Adrenal gland (tissue), 12 donors: ENCODE measurements around the gene PFKFB4. TPM values are rescaled to one million over a fixed set of nuclear protein-coding genes. Genes with fewer than 3 reads are reported as not detected.

Experiments
- DNase-seq, 7 donors: peaks; one replicate each; pipeline ENCODE4 v3.0.0-alpha.2; 2019 to 2020
- H3K27ac ChIP-seq, 5 donors: fragments of 200-600 bp; sonication (generic) in 4 of 5; 1 replicate in 3 of 5; 2 replicates in 2 of 5; pipeline versions ENCODE4 v1.5.1 to v1.8.0; 2016 to 2020; ENCODE audit warnings: mild to moderate bottlenecking in 1 of 5
- H3K27me3 ChIP-seq: fragments of 200-600 bp; 2 replicates; pipeline ENCODE4 v1.8.0; 2021
- H3K36me3 ChIP-seq, 2 donors: fragments of 200-600 bp; replicated peaks in 1 of 2; 1 replicate in 1 of 2; 2 replicates in 1 of 2; pipeline versions ENCODE4 v1.5.1 to v1.8.0; 2018 to 2022
- H3K4me1 ChIP-seq, 2 donors: fragments of 200-600 bp; replicated peaks in 1 of 2; 1 replicate in 1 of 2; 2 replicates in 1 of 2; pipeline versions ENCODE4 v1.5.1 to v1.8.0; 2018 to 2021
- H3K4me3 ChIP-seq, 4 donors: fragments of 200-600 bp; sonication (generic) in 3 of 4; one replicate each; pipeline ENCODE4 v1.5.1; 2016 to 2018
- H3K9me3 ChIP-seq, 3 donors: fragments of 200-600 bp; sonication (generic) in 1 of 3; replicated peaks in 1 of 3; 1 replicate in 2 of 3; 2 replicates in 1 of 3; pipeline versions ENCODE4 v1.5.1 to v1.8.0; 2016 to 2021
- POLR2A ChIP-seq, 2 donors: fragments of 450-650 bp; IDR thresholded peaks; one replicate each; pipeline ENCODE4 v1.6.1; 2017; ENCODE audit warnings: antibody characterized with exemption in 2 of 2, mild to moderate bottlenecking in 2 of 2, moderate library complexity in 1 of 2
- WGBS, 4 donors: extraction: QIAGEN DNeasy Blood & Tissue Kit in 2 of 4; methylation state at CpG; one replicate each; pipeline versions ENCODE4 v1.1.5 to v1.1.7; 2013 to 2017; 5-methylcytosine and 5-hydroxymethylcytosine counted together
- intact Hi-C, 2 donors: fragments of 100-400 bp; cut with DNase I; formaldehyde crosslinking; loops; one replicate each; pipeline versions ENCODE4 v1.14.1 to v1.15.0; 2022 to 2023
- microRNA counts, 2 donors: library from miRNA; unstranded; fragments of <30 nt; microRNA quantifications; one replicate each; lab custom pipeline; 2016
- microRNA-seq, 3 donors: library from miRNA; unstranded; fragments of <30 nt; microRNA quantifications; one replicate each; pipeline ENCODE4, GENCODE V29; 2017 to 2020
- polyA plus RNA-seq, 3 donors: library from polyadenylated mRNA; stranded (reverse); fragments of 200-250 nt in 2 of 3; fragments of 350-450 nt in 1 of 3; fragmentation: Illumina TruSeq in 1 of 3; extraction: RNeasy Lipid Tissue Mini Kit (QIAGEN cat#74804) in 1 of 3; gene quantifications; one replicate each; pipeline ENCODE4 v1.2.3, GENCODE V29; 2013 to 2014
- small RNA-seq, 2 donors: library from RNA; depleted of rRNA; stranded (forward); fragments of <200 nt; gene quantifications; one replicate each; pipeline ENCODE3, GENCODE V24; 2016
- total RNA-seq, 9 donors: library from RNA; depleted of rRNA in 4 of 9; stranded (reverse); fragments of >200 nt in 4 of 9; fragments of 120-200 nt in 1 of 9; fragmentation: NEBNext Ultra II Directional in 1 of 9; extraction: Animal tissue kit (Norgen Biotek cat#: 25700) in 1 of 9; gene quantifications; one replicate each; pipeline versions ENCODE4 v1.1.0 to v1.2.4, GENCODE V29; 2013 to 2023
- TF ChIP-seq, protein P1 (sequence below), 6 experiments: fragments of 450-650 bp in 4 of 6; fragments of 200-600 bp in 2 of 6; sonication (generic) in 1 of 6; IDR thresholded peaks; 1 replicate in 5 of 6; 2 replicates in 1 of 6; pipeline versions ENCODE4 v1.5.1 to v1.8.0; 2016 to 2021; ENCODE audit warnings: antibody characterized with exemption in 6 of 6, mild to moderate bottlenecking in 2 of 6, moderate library complexity in 1 of 6
- donor health status: healthy with polysubstance abuse.
- donor health status: Bipolar disorder and iron deficiency.
- donor health status: DM: yes; HTN: yes; CAD: no.
- donor health status: DM: no; HTN: no; CAD: no.
- donor health status: DM: no; HTN: no; CAD: no.
- donor health status: DM: yes; HTN: yes; CAD: no.

PFKFB4 gene
- total and polyA plus RNA-seq, 12 donors = 1.8 to 12.9 (median 4.5) TPM

DNA sequence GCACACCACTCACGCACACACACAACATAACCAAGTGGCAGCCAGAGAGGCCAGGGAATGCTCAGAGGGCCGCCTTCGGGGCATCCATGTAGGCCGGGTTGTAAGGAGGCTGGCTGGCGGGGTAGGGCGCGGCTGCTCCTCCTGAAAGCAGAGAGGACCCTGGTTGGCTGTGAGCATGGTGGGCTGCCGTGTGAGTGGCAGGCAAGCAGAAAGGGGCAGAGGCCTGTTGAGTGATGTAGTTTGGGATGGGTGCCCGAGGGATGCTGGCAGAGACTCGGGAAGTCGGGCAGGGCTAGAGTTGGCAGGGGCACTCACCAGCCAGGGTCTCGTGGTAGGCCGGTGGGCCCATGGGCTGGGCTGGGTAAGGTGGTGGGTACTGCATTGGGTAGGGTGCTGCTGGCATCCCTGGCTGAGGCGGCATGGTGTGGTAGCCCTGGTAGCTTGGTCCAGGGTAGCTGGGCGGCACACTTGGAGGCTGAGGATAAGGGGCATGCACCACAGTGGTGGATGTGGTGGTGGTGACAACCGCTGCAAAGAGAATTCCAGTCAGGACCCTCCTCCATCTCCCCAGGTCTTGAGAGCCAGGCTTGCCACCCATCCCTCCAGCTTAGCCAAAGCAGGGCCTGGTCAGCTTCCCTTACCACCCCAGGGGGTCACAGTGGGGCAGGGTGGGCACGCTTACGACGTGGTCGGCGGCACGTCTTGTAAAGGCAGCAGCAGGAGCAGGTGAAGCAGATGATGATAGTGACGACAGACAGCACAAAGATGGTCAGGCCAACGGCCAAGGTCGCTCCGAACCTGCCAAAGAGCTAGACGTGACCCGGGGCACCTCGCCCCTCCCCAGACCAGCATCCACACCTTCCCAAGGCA is 87.3 kb downstream of the PFKFB4 start:
- TF ChIP-seq, protein P1, sequence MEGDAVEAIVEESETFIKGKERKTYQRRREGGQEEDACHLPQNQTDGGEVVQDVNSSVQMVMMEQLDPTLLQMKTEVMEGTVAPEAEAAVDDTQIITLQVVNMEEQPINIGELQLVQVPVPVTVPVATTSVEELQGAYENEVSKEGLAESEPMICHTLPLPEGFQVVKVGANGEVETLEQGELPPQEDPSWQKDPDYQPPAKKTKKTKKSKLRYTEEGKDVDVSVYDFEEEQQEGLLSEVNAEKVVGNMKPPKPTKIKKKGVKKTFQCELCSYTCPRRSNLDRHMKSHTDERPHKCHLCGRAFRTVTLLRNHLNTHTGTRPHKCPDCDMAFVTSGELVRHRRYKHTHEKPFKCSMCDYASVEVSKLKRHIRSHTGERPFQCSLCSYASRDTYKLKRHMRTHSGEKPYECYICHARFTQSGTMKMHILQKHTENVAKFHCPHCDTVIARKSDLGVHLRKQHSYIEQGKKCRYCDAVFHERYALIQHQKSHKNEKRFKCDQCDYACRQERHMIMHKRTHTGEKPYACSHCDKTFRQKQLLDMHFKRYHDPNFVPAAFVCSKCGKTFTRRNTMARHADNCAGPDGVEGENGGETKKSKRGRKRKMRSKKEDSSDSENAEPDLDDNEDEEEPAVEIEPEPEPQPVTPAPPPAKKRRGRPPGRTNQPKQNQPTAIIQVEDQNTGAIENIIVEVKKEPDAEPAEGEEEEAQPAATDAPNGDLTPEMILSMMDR (IDR thresholded peaks at IDR 0.05) = no peak
- no peak for TF ChIP-seq POLR2A (IDR thresholded peaks at IDR 0.05)
- Histone ChIP-seq H3K9me3 (no peaks in the 10 kb centered on the region), H3K4me3 (no peak overlapping the region), H3K27ac (peak overlapping the region in 2 of 5 donors; percentile 98 to 100), H3K4me1 (peaks cover 44 to 77% of the 10 kb centered on the region in 2 donors), H3K36me3 (peaks cover 0 to 31% of the 10 kb centered on the region in 2 donors), H3K27me3 (no peaks in the 10 kb centered on the region)
- WGBS, 4 donors = 75 to 81% (median 76%) methylated on average over 18 to 29 of the region's 29 CpGs
- intact Hi-C loops = loop anchor here in 1 of 2 donors (5.0 kb wide), 1 partner anchor 33 kb away; the partner anchor contains the start of gene SHISA5
- DNase-seq = no peak

DNA sequence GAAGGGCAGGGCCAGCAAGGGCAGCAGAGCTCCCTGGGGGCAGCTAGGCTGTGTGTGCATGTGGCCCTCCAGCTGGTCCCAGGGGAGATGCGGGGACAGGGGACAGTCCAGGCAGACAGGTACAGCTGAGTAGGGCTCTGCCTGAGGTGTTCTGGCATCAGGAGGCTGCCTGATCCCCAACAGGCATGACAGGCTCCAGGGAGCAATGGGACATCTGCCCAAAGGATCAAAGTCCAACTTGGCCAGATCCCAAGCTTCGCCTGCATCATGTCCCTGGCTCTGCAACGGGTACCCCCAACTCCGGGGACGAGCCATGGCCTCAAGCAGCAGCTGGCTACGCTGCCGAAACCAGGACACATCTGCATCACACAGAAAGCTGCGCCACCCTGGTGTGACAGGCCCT is 88.3 kb downstream of the PFKFB4 start:
- no peak overlapping the region for H3K4me3 ChIP-seq
- DNase-seq = peak in 2 of 7 donors; percentile 30 to 68
- peak overlapping the region in 2 of 5 donors; percentile 98 to 100 for H3K27ac ChIP-seq

More for the DNA sequence above, 88.3 kb downstream of the PFKFB4 start:
- H3K27me3 ChIP-seq = no peaks in the 10 kb centered on the region
- H3K36me3 ChIP-seq = peaks cover 0 to 33% of the 10 kb centered on the region in 2 donors
- no peaks in the 10 kb centered on the region for H3K9me3 ChIP-seq
- intact Hi-C loops = loop anchor here in 1 of 2 donors (5.0 kb wide), 1 partner anchor 34 kb away; the partner anchor contains the start of gene SHISA5
- no peak for TF ChIP-seq POLR2A (IDR thresholded peaks at IDR 0.05)
- TF ChIP-seq, protein P1 (IDR thresholded peaks at IDR 0.05) = no peak
- peaks cover 40 to 73% of the 10 kb centered on the region in 2 donors for H3K4me1 ChIP-seq
- WGBS, 4 donors = 62 to 86% (median 72%) methylated on average over 1 to 8 of the region's 8 CpGs

MicroRNA genes within 50 kb of the gene (microRNA counts, 767-probe panel; counts per million panel counts)
- 0 counts per million in 2 donors for microRNA hsa-miR-711 (lab: Ali Mortazavi, UCI)

Small RNA genes within 50 kb of the gene (microRNA-seq; reads per million reads assigned to microRNA genes)
- gene MIR6823 (0 to 0.57 (median 0) reads per million in 3 donors), gene MIR711 (0 reads per million in 3 donors)

Small RNA genes within 50 kb of the gene (small RNA-seq; reads per million reads assigned to genes)
- gene MIR6823 = 0 reads per million in 2 donors

Other genes starting within 250 kb of the PFKFB4 start
- not detected for gene SPINK8, start 223.1 kb downstream of the PFKFB4 start, total RNA-seq
- not detected for gene SPINK8, start 223.1 kb downstream of the PFKFB4 start, polyA plus RNA-seq
- gene FBXW12, start 184.6 kb downstream of the PFKFB4 start, total RNA-seq = under 1 TPM in 1 of 9 donors, not detected in 8; 0.11 TPM
- under 1 TPM in 2 of 3 donors, not detected in 1; 0.07 to 0.24 TPM for gene FBXW12, start 184.6 kb downstream of the PFKFB4 start, polyA plus RNA-seq
- gene PLXNB1, start 126.7 kb downstream of the PFKFB4 start, total RNA-seq = 10 to 100 TPM in 6 of 9 donors, 1 to 10 TPM in 3; 3.4 to 23.5 (median 11.1) TPM
- 100 to 1,000 TPM in 1 of 3 donors, 10 to 100 TPM in 1, 1 to 10 TPM in 1; 6.1 to 115 (median 45.6) TPM for gene PLXNB1, start 126.7 kb downstream of the PFKFB4 start, polyA plus RNA-seq
- 10 to 100 TPM; 14.3 to 30.4 (median 19.5) TPM for gene CCDC51, start 116.7 kb downstream of the PFKFB4 start, total RNA-seq
- 10 to 100 TPM in 1 of 3 donors, 1 to 10 TPM in 2; 7.3 to 20.8 (median 8.0) TPM for gene CCDC51, start 116.7 kb downstream of the PFKFB4 start, polyA plus RNA-seq
- 100 to 1,000 TPM; 177 to 603 (median 238) TPM for gene TMA7, start 116.5 kb downstream of the PFKFB4 start, total RNA-seq
- 100 to 1,000 TPM; 489 to 891 (median 742) TPM for gene TMA7, start 116.5 kb downstream of the PFKFB4 start, polyA plus RNA-seq
- 10 to 100 TPM in 1 of 9 donors, 1 to 10 TPM in 8; 5.1 to 15.9 (median 6.8) TPM for gene ATRIP, start 110.1 kb downstream of the PFKFB4 start, total RNA-seq
- gene ATRIP, start 110.1 kb downstream of the PFKFB4 start, polyA plus RNA-seq = 1 to 10 TPM; 6.7 to 9.1 (median 8.4) TPM
- gene SHISA5, start 52.6 kb downstream of the PFKFB4 start, total RNA-seq = 100 to 1,000 TPM; 110 to 167 (median 135) TPM
- gene SHISA5, start 52.6 kb downstream of the PFKFB4 start, polyA plus RNA-seq = 10 to 100 TPM; 77.2 to 89.4 (median 85.6) TPM
- under 1 TPM in 1 of 9 donors, not detected in 8; 0.14 TPM for gene UCN2, start 7.0 kb upstream of the PFKFB4 start, total RNA-seq
- gene UCN2, start 7.0 kb upstream of the PFKFB4 start, polyA plus RNA-seq = under 1 TPM in 2 of 3 donors, not detected in 1; 0.20 to 0.32 TPM
- 1 to 10 TPM in 8 of 9 donors, under 1 TPM in 1; 0.36 to 6.6 (median 2.3) TPM for gene COL7A1, start 38.5 kb upstream of the PFKFB4 start, total RNA-seq
- gene COL7A1, start 38.5 kb upstream of the PFKFB4 start, polyA plus RNA-seq = 10 to 100 TPM in 2 of 3 donors, under 1 TPM in 1; 0.35 to 66.9 (median 23.2) TPM
- gene UQCRC1, start 52.8 kb upstream of the PFKFB4 start, total RNA-seq = 100 to 1,000 TPM; 229 to 418 (median 302) TPM
- gene UQCRC1, start 52.8 kb upstream of the PFKFB4 start, polyA plus RNA-seq = 100 to 1,000 TPM; 201 to 298 (median 227) TPM
- not detected for gene TMEM89, start 65.0 kb upstream of the PFKFB4 start, total RNA-seq
- not detected for gene TMEM89, start 65.0 kb upstream of the PFKFB4 start, polyA plus RNA-seq
- gene SLC26A6, start 78.7 kb upstream of the PFKFB4 start, total RNA-seq = 10 to 100 TPM in 8 of 9 donors, 1 to 10 TPM in 1; 7.8 to 42.5 (median 17.5) TPM
- 10 to 100 TPM in 2 of 3 donors, 1 to 10 TPM in 1; 8.3 to 47.2 (median 23.5) TPM for gene SLC26A6, start 78.7 kb upstream of the PFKFB4 start, polyA plus RNA-seq
- 1 to 10 TPM in 6 of 9 donors, under 1 TPM in 3; 0.78 to 3.9 (median 1.4) TPM for gene CELSR3, start 106.1 kb upstream of the PFKFB4 start, total RNA-seq
- gene CELSR3, start 106.1 kb upstream of the PFKFB4 start, polyA plus RNA-seq = 10 to 100 TPM in 1 of 3 donors, 1 to 10 TPM in 2; 1.4 to 23.5 (median 4.4) TPM
- gene NCKIPSD, start 129.1 kb upstream of the PFKFB4 start, total RNA-seq = 10 to 100 TPM; 21.5 to 78.7 (median 26.9) TPM
- gene NCKIPSD, start 129.1 kb upstream of the PFKFB4 start, polyA plus RNA-seq = 10 to 100 TPM; 14.0 to 29.9 (median 15.7) TPM
- gene IP6K2, start 160.4 kb upstream of the PFKFB4 start, total RNA-seq = 100 to 1,000 TPM in 5 of 9 donors, 10 to 100 TPM in 4; 44.9 to 130 (median 103) TPM
- gene IP6K2, start 160.4 kb upstream of the PFKFB4 start, polyA plus RNA-seq = 100 to 1,000 TPM in 2 of 3 donors, 10 to 100 TPM in 1; 67.2 to 185 (median 182) TPM